ENCODE results near the gene FASN.

Gene FASN

DNA sequence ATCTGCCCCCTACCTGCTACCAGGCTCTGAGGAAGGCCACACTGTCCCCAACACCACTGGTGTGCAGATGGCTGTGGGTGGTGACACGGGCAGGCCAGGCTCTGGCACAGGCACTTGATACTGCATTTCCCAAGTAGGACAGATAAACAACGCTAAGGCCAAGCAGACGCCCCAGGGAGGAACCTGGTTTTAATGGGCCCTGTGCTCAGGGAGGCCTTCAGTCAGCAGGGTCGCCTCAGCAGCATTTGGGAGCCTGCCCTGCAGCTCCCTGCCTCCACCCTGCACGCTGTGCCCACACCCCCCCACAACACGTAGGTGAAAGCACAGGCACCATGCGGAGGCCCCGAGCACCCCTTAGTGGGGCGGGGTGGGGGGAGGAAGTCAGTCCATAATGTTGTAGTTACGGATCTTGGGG lies 3.3 kb upstream of the FASN start:
- no peak for DNase-seq

DNA sequence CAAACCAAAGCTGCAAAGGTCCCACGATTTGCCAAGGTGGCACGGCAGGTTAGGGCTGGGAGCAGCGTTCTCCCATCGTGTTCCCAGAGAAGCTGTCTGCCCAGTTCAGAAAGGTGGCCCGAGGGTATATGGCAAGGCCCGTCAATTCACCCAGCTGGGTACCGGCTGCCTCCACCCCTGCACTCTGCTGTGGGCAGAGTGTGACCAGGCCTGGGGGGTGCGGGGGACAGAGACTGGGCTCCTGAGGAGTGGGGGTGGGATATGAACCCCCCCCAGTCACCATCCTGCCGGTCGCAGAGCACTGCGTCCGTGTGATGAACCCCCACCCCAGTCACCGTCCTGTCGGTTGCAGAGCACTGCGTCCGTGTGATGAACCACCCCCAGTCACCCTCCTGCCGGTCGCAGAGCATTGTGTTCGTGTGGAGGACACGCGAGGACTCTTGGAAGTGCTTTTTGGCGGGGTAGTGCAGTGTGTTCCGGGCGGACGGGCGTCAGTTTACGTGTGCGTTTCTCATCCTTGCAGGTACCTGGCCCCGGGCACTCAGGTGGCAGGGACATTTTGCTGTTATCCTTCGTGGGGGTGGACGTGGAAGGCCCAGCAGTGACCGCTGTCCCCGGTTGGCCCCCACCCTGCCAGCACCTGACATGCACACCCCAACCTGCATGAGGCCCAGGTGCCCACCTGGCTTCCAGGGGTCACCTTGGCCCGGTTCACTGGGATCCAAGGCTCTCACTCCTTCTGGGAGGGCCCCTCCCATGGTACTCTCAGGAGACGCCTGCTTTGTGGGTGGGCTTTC lies 2.7 kb upstream of the FASN start:
- no peak for DNase-seq

DNA sequence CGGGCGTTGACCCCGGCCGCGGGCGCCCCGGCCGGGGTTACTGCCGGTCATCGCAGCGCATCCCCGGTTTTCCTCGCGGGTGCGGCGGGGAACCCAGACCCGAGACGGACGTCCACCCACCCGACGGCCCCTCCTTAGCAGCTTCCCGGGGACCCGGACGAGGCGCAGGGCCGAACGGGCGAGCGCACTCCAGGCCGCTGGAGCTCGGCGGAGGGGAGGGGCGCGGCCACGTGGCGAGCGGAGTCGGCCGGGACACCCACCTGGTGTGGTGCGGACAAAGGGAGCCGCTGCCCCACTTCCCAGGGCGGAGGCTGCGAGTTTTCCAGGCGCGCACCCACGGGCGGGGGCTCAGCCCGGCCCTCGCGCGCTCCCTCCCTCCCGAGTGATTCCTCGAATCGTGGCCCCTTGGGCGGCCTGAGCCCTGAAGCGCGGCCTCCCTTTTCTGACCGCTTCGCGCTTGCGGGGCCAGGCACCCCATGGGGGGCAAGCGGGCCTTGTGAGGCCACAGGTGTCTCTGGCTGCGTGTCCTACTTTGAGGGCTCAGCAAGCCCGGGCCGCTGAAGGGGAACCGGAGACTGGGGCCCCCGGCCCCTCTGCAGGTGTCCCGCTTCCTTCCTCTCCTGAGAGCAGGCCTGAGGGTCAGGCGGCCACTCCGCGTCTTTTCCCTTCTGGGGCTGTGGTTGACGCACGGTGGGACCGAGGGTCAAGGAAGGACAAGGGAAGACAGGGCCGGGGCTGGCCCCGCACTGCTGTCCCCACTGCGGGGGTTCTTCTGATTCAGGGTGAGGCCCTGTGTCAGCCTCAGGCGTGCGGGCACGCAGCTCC lies 1.1 kb upstream of the FASN start:
- DNase-seq = no peak

DNA sequence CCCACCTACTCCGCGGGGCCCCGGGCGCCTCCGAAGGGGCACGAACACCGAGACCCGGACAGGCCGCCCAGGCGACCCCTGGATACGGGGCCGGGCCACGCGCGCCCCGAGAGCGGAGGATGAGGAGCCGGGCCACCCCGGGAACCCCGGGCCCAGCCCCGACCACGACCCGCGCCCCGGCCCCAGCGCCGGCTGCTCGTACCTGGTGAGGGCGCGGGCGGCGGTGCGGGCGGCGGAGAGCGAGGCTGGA lies 192 bp downstream of the FASN start:
- no peak for DNase-seq

DNA sequence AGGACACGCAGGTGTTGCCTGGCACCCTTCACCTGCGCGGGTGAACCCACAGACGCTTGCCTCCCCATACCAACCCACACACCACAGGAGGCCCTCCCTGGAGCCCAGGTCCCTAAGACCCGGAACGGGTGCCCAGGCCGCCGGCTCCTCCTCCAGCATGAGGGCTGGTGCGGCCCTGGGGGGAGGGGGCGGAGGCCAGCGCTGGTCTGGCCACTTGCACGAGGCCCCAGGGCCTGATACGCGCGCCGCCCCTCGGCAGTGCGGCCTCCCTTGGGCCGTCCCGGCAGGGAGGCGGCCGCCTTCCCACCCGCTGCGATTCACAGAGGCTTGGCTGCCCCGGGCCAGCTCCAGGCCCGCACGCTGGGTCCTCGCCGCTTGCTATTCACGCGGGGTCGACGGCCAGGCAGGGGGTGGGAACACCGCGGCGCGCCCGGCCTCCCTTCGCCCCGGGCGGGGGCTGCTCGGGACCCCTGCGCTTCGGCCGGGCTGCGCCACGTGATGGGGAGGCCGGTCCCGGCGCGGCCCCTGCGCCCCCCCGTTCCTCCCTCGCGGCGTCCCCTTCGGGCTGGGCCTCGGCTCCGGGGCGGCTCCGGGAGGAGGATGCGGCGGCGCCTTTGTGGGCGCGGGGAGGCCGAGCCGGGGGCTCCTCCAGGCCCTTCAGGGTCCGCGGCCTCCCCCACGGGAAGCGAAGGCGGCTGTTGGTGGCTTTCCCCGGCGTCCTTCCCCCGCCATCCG lies 685 bp downstream of the FASN start:
- DNase-seq = no peak

DNA sequence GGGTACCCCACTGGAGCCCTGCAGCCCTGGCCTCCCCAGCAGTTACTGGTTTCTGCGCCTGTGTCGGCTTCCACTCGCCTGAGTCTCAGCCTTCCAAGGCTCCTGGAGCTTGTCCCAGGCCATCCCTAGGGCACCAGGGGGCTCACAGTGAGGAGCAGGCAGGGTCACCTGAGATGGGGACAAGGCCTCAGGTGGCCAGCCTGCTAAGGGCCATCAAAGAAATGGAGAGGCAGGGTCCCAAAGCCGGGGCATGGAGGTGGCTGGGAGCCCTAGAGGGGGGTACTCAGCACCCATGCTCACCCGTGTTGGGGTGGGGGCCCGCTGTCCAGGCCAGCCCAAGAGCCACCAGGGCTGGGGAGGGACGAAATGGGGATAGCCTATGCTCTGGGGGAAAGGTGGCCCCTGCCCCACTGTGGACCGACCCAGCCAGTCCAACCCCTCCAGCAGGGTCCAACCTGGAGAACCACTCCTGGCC lies 1.3 kb downstream of the FASN start:
- DNase-seq = no peak

DNA sequence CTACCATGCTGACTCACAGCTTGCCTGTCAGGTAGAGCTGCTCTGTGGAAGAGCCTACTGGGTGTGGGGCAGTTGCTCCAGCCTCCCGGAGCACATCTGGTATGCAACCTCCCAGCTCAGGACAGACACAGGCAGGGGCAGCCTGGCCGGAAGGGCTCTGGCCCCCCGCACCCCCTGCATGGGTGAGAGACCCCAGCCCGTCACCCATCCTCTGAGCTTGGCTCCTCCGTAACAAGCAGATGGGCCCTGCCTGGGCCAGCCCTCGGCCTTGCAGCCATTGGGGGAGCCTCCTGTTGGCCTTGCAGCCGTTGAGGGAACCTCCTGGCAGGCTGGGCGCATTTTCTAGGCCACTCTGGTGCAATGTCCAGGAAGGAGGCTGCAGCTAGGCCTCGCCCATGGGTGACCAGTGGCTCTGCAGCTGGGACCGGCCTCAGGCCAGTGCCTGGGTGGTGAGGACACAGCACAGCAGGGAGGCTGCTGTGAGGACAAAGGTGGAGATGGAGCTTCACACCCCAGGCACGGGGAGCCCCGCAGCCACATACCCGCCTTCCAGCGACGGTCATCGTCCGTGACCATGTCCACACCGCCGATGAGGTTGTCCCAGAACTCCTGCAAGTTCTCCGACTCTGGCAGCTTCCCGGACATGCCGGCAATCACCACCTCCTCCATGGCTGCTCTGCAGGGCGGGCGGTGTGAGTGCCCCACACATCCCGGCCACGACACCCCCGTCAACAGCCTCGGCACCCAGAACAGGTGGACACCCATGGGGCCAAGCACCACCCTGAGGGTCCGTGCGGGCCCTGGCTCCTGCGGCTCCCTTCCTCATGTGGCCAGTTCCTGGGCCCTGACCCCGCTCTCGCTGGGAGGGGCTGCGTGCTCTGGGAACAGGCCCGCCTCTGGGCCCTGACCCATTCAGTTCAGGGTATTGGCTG lies 2.0 kb downstream of the FASN start:
- DNase-seq = no peak

DNA sequence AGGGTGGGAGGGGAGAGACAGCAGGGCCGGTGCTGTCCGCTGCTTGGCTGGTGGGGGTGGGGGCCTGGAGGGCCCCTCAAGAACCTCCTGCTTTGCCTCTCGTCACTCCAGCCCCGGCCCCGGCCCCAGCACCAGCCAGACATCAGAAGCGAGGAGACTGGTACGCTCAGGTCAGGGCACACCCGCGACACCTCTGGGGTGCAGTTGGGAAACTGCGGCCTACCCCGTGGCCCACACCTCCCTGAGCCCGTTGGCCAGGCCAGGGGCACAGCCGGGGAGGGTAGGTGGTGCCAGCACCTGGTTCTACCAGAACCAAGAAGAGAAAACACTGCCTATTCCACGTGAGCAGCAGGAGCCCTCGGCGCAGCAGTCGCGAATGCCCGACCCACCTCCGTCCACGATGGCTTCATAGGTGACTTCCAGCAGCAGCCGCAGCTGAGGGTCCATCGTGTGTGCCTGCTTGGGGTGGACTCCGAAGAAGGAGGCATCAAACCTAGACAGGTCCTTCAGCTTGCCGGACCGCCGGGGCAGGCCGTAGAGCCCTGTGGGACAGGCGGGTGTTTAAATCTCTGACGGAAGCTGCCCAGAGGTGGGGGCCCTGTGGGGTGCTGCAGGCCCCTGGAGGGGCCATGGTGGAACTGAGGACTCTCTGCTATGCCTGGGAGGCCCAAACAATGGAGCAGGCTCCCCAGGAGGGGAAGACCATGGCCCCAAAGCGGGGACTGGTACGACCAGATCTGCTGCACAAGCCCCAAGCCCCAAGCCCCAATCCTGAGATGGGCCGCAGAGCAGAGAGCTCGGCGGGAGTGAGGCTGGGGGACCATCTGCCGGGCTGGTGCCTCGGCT lies 2.9 kb downstream of the FASN start:
- no peak for DNase-seq

DNA sequence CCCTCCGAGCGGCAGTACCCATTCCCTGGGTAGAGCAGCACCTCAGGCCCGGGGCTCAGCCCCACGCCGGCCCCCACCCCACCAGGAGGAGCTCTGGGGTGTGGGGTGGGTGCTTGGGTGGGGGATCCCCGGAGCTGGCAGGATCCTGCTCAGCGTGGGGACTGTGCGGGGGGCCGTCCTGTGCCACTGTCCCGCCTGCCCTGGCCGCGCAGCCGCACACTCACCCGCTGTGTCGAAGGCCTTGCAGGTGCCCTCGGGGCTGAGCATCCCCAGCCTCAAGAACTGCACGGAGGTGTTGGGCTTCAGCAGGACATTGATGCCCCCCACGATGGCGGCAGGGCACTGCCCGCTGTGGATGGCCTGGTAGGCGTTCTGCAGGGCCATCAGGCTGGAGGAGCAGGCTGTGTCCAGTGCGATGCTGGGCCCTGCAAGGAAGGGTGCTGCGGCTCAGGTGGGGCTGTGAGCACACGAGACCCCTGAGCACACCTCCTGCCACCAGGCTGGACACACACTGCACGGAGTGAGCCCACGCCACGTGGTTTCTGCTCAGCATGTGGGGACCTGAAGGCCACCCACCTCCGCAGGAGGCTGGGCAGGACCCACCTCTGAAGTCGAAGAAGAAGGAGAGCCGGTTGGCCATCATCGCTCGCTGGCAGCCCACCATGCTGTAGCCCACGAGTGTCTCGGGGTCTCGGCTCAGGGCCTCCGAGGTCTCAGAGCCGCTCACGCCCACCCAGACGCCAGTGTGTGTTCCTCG lies 4.9 kb downstream of the FASN start:
- DNase-seq = no peak

DNA sequence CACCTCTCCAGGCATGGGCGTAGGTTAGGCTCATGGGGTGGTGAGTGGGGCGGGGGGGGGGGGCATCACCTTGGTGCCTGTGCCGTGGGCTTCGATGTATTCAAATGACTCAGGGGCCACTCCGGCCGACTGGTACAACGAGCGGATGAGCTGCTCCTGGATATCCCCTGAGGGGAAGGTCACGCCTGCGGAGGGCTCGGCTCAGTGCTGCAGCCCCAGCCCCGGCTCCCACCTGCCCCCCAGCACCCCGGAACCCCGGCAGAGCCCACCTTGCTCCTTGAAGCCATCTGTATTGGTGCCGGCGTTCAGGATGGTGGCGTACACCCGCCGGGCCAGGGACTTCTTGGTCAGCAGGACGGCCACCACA lies 5.4 kb downstream of the FASN start:
- no peak for DNase-seq

DNA sequence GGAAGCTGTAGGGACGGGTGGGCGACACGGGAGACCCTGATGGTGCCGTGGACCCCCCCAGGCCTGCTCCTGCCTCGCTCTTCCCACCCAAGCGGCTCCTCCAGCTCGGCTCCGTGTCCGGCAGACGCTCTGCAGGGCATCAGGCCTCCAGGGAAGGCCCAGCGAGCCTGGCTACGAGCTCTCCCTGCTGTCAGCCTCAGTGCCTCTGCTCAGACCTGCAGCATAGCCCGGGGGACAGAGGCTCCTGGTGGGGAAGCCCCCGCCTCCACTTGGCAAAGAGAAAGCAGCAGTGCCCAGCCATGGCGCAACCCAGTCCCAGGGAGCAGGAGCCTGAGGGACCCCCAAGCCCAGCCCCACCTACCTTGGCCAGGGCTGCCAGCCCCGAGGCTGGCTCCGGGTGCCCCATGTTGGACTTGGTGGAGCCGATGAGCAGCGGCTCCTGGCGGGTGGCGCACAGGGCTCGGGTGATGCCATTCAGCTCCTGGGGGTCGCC lies 5.9 kb downstream of the FASN start:
- no peak for DNase-seq

DNA sequence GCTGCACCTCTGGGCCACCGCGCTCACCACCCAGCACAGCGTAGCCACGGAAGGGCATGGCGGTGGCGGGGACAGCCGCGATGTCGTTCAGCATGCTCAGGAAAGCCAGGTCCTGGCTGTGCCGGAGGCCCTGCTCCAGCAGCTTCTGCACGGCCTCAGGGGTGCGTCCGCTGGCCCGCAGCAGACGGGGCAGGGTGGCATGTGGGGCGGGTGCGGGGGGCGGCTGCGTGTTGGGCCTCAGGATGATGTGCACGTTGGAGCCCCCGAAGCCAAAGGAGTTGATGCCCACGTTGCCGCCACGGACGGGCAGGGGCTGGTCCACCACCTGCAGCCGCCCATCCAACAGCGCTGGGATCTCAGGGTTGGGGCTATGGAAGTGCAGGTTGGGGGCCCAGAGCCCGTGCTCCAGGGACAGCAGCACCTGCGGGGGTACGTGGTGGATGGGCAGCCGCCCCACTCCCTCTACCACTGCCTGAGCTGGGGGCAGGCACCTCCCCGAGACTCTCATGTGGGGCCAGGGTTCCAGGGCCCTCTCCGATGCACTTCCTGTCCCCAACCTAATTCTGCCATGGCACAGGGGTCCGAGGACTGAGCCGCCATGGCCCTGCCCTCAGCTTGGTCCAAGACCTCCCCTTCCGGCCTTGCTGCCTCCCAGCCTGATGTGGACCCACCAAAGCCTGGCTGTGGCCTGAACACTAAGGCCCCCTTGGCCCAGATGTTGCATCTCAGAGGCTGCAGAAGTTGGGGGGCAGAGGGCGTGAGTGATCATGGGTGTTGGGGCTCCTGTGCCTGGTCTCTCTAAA lies 6.6 kb downstream of the FASN start:
- no peak for DNase-seq

DNA sequence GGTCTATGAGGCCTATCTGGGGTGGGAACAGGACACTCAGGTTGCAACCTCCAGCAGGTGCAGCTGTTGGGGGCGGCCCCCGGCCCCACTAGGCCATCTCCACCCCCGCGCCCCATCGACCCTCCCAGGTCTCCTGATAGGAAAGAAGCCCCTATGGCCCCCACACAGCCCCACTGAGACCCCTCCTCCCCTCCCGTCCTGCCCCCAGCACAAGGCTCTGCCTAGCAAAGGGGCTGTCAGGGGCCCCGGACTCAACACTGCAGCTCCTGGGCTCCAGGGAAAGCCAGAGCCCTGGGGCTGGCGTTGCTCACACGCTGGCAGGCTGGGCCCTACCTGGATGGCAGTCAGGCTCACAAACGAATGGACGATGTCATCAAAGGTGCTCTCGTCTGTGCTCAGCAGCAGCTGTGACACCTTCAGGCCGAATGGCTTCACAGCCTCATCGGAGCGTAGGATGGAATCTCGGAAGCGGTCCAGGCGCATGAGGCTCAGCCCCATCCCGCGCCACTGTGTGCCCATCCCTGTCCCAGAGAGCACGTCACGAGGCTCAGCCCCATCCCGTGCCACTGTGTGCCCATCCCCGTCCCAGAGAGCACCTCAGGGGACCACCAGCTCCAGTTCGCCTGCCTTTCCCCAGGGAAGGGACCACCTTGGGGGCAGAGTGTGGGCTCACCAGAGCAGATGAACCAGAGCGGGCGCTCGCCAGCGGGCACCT lies 7.3 kb downstream of the FASN start:
- DNase-seq = no peak

DNA sequence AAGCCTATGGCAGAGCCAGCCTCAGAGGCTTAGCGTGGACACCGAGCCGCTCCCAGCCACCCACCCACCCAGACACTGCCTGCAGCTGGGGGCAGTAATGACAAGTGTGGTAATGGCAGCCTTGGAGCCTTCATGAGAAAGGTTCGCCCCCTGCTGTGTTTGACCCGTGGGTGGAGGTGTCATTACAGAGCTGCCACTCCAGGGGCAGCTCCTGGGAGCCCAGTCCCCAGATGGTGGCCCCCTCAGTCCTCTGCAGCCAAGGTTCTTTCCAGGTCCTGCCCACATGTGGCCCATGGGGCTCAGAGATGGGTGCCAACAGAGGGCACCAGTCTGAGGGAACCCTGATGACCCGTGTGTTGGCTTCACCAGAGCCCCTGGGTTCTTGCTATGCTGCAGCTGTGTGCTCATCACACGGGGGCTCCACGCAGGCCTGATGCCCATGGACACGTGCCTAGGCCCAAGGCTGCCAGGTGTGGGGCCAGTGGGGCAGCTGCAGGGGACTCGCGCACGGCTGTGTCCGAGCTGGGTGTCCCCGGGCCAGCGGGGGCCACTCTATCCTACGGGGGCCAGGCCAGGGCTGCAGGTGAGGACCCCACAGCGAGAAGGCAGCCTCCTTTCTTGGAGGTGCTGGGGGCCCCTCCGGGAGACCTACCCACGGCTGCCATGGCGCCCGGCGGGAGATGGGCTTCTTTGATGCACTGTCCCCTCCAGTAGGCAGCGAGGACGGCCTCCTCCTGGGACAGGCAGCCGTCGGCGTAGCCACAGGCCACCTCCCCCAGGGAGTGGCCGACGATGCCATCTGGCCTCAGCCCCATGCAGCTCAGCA lies 8.1 kb downstream of the FASN start:
- DNase-seq = no peak

DNA sequence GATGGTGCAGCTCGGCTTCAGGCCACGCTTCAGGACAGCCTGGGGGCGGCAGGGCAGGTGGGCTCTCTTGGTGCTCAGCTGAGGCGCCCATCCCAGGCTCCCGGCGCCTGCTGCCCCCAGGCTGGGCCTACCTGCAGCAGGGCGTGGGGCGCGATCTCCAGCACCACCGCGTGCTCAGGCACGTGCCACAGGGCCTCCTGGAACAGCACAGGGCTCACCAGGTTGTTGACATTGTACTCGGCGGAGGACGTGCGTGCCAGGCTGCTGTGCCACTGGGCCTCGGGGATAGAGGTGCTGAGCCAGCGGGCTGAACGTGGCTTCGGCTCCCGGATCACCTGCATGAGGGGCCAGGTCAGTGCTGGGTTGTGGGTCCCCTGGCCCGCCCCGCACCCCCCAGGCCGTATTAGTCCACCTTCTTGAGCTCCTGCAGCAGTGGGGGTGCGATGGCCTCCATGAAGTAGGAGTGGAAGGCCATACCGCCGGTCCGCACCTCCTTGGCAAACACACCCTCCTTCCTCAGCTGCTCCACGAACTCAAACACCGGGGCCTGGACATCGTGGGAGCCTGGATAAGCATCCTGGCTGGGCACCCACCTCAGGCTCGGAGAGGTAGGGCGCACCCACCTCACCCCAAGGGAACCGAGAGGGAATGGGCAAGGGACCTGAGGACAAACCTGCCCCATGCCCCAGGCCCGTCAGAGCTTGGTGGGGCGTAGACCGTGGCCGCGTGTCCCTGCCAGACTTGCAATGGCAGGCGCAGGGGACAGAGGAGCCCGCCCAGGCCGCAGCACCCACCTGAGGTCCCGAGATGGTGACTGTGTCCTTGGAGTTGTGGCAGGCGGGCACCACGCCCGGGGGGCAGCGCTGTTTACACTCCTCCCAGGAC lies 9.0 kb downstream of the FASN start:
- no peak for DNase-seq

DNA sequence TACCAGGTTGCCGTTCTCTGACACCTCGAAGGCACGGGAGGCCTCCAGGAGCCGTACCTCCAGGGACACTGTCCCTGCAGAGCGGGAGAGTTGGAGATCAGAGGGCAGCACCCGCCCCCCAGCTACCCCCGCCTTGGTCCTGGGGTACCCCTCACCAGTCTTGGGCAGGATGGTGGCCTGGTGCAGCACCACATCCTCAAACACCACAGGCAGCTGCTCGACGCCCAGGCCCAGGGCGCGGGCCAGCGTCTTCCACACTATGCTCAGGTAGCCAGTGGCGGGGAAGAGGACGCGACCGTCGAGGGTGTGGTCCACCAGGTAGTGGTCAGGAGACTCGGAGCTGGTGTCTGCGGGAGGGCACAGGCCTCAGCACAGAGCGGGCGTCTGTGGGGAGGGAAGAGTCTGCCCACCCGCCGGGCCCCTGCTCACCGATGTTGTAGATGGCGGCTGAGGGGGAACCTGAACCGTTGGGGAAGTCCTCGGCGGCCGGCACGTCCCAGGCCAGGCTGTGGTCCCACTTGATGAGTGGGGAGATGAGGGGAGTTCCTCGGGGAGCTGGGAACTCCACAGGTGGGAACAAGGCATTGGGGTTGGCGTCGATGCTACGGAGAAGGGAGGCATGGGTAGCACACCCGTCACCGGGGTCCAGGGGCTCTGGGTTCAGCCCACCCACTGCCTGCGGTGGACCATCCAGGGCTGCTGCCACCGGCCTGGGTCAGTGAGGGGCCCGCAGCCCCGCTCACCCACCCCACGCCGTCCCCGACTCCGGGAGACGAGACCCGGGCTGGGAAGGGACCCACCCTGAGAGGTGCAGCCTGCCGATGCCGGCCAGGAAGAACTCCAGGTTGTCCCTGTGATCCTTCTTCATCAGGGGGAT lies 9.8 kb downstream of the FASN start:
- no peak for DNase-seq
